ENCODE data around the gene BMP7. TPM values are rescaled to one million over a fixed set of nuclear protein-coding genes. Genes with fewer than 3 reads are reported as not detected.

Gene BMP7
- total RNA-seq, 1 donor, result not detected

DNA sequence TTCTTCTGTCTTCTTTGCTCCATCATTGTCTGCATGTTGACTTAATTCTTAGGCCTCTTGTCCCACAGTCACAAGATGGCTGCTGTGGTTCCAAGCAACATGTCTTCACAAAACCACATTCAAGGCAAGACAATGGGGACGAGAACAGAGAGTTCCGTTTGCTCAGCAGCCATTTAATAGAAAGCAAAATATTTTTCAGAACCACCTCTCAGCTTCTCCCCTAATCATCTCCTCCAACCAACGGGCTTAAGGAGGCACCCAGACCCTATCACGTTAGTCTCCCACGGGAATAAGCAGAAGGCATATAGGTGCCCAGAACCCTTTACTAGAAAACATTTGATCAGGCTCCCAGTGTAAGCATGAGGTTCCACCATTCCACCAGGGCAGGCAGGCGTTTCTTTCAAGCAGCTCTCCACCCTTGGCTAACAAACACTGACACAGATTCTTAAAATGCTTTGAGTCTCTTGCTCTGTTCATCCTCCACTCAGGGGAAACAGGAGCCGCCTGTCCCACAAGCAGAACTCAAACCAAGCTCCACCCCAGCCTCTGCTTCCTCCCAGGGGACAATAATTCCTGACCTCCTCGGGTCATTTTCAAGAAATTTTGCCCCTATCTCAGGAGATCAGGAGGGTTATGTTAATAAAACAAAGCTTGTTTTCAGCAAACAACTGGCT, 19.0 kb downstream of the BMP7 start:
- DNase-seq (ENCODE audit: insufficient read length, low spot score, missing footprints), result no peak
- H3K4me1 ChIP-seq (ENCODE audit: insufficient read depth, low read length), result no peaks in the 10 kb centered on the region
- no peak overlapping the region for H2AFZ ChIP-seq (ENCODE audit: low read length)
- no peak overlapping the region for H3K4me3 ChIP-seq (ENCODE audit: insufficient read depth, low read length)
- no peaks in the 10 kb centered on the region for H3K9me3 ChIP-seq (ENCODE audit: low read depth, low read length)
- H3K36me3 ChIP-seq (ENCODE audit: insufficient read depth, low read length), result no peaks in the 10 kb centered on the region
- no peaks in the 10 kb centered on the region for H4K20me1 ChIP-seq (ENCODE audit: insufficient read depth, low read length)
- no peak overlapping the region for H3K4me2 ChIP-seq (ENCODE audit: insufficient read depth, low read length)
- H3K27me3 ChIP-seq (ENCODE audit: insufficient read depth, low read length), result no peaks in the 10 kb centered on the region
- no peaks in the 10 kb centered on the region for H3K79me2 ChIP-seq (ENCODE audit: insufficient read depth, low read length)
- no peak overlapping the region for H3K27ac ChIP-seq (ENCODE audit: low read depth, low read length)
- TF ChIP-seq, protein P1, sequence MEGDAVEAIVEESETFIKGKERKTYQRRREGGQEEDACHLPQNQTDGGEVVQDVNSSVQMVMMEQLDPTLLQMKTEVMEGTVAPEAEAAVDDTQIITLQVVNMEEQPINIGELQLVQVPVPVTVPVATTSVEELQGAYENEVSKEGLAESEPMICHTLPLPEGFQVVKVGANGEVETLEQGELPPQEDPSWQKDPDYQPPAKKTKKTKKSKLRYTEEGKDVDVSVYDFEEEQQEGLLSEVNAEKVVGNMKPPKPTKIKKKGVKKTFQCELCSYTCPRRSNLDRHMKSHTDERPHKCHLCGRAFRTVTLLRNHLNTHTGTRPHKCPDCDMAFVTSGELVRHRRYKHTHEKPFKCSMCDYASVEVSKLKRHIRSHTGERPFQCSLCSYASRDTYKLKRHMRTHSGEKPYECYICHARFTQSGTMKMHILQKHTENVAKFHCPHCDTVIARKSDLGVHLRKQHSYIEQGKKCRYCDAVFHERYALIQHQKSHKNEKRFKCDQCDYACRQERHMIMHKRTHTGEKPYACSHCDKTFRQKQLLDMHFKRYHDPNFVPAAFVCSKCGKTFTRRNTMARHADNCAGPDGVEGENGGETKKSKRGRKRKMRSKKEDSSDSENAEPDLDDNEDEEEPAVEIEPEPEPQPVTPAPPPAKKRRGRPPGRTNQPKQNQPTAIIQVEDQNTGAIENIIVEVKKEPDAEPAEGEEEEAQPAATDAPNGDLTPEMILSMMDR (IDR thresholded peaks at IDR 0.05; ENCODE audit: extremely low read depth, low read depth, low read length), result no peak

DNA sequence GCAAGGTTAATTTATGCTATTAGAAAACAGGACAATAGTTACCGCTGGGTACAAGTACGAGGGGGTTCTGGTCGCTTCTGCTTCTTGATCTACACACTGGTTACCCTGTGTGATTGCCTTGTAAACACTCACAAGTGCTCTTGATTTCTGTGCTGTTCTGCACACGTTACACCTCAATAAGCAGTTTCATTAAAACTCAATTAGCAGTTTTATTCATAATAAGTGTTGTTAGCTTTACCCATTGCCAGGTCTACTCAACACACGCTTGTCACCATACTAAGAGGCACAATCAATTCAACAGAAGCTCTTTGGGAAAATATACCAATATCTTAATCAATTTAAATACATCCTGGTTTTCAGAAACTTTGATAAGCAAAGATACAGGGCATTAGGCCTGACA, 20.4 kb downstream of the BMP7 start:
- no peak overlapping the region for H2AFZ ChIP-seq (ENCODE audit: low read length)
- no peak overlapping the region for H3K4me2 ChIP-seq (ENCODE audit: insufficient read depth, low read length)
- no peak overlapping the region for H3K4me3 ChIP-seq (ENCODE audit: insufficient read depth, low read length)
- H4K20me1 ChIP-seq (ENCODE audit: insufficient read depth, low read length), result no peaks in the 10 kb centered on the region
- H3K27me3 ChIP-seq (ENCODE audit: insufficient read depth, low read length), result no peaks in the 10 kb centered on the region
- no peaks in the 10 kb centered on the region for H3K79me2 ChIP-seq (ENCODE audit: insufficient read depth, low read length)
- DNase-seq (ENCODE audit: insufficient read length, low spot score, missing footprints), result no peak
- no peaks in the 10 kb centered on the region for H3K4me1 ChIP-seq (ENCODE audit: insufficient read depth, low read length)
- H3K36me3 ChIP-seq (ENCODE audit: insufficient read depth, low read length), result no peaks in the 10 kb centered on the region
- H3K27ac ChIP-seq (ENCODE audit: low read depth, low read length), result no peak overlapping the region
- H3K9me3 ChIP-seq (ENCODE audit: low read depth, low read length), result no peaks in the 10 kb centered on the region
- TF ChIP-seq, protein P1 (IDR thresholded peaks at IDR 0.05; ENCODE audit: extremely low read depth, low read depth, low read length), result no peak

DNA sequence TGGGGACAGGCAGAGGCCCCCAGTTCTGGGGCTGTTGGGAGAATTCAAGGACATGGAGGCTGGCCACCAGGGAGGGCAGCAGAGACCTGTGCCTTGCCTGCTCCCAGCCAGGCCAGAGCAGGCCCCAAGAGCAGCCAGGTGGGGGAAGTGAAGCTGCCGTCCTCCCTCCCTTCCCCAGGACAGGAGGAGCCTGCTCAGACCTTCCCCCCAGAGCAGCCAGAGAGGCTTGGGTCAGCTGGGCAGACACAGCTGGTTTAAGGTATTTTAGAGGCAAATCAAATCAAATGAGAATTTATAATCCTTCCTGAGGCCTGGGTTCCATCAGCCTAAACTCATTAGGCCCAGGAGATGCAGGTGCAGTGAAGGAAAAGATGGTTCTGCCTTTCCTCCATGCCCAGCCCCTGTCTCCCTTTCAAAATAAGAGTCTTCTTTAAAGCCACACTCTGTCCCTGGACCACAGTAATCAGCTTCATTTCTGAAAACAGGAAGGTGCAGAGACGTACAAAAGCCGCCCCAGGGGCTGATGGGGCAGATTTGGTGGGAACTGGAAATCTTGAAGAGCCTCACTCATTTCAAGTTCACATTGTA, 21.7 kb downstream of the BMP7 start:
- Histone ChIP-seq H3K27me3 (ENCODE audit: insufficient read depth, low read length) (no peaks in the 10 kb centered on the region), H3K4me1 (ENCODE audit: insufficient read depth, low read length) (no peaks in the 10 kb centered on the region), H4K20me1 (ENCODE audit: insufficient read depth, low read length) (no peaks in the 10 kb centered on the region), H3K4me3 (ENCODE audit: insufficient read depth, low read length) (no peak overlapping the region), H3K27ac (ENCODE audit: low read depth, low read length) (no peak overlapping the region), H3K9me3 (ENCODE audit: low read depth, low read length) (no peaks in the 10 kb centered on the region), H3K4me2 (ENCODE audit: insufficient read depth, low read length) (no peak overlapping the region), H2AFZ (ENCODE audit: low read length) (no peak overlapping the region), H3K79me2 (ENCODE audit: insufficient read depth, low read length) (no peaks in the 10 kb centered on the region), H3K36me3 (ENCODE audit: insufficient read depth, low read length) (no peaks in the 10 kb centered on the region)
- TF ChIP-seq, protein P1 (IDR thresholded peaks at IDR 0.05; ENCODE audit: extremely low read depth, low read depth, low read length), result no peak
- DNase-seq (ENCODE audit: insufficient read length, low spot score, missing footprints), result no peak

DNA sequence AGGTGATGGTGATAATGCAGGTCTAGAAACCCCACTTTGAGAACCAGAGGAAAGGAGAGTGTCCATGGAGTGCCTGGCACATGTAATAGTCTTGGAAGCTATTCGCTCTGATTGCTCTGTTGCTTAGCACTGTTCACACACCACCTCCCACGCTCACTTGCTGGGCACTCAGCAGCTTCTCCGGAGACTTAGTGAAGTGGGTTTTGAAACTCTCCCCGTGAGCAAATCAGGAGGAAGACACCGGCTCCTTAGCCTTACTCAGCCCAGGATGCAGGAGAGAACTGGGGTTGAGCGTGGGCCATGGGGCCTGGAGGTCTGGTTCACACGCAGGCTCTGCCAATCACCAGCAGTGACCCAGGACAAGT, 22.2 kb downstream of the BMP7 start:
- DNase-seq (ENCODE audit: insufficient read length, low spot score, missing footprints), result no peak
- Histone ChIP-seq H3K4me3 (ENCODE audit: insufficient read depth, low read length) (no peak overlapping the region), H3K27me3 (ENCODE audit: insufficient read depth, low read length) (no peaks in the 10 kb centered on the region), H4K20me1 (ENCODE audit: insufficient read depth, low read length) (no peaks in the 10 kb centered on the region), H3K79me2 (ENCODE audit: insufficient read depth, low read length) (no peaks in the 10 kb centered on the region), H3K4me1 (ENCODE audit: insufficient read depth, low read length) (no peaks in the 10 kb centered on the region), H3K36me3 (ENCODE audit: insufficient read depth, low read length) (no peaks in the 10 kb centered on the region), H3K4me2 (ENCODE audit: insufficient read depth, low read length) (no peak overlapping the region), H2AFZ (ENCODE audit: low read length) (no peak overlapping the region), H3K9me3 (ENCODE audit: low read depth, low read length) (no peaks in the 10 kb centered on the region), H3K27ac (ENCODE audit: low read depth, low read length) (no peak overlapping the region)
- TF ChIP-seq, protein P1 (IDR thresholded peaks at IDR 0.05; ENCODE audit: extremely low read depth, low read depth, low read length), result no peak

Measured in osteoblast (primary cell).